PC-3 (cell line): ENCODE results near the gene RTN4RL1. TPM values are rescaled to one million over a fixed set of nuclear protein-coding genes. Genes with fewer than 3 reads are reported as not detected.

Experiments used
- ATAC-seq: fragments of 200-7000 bp; cut with Tn5 transposase; 2 replicates; pipeline ENCODE4 v1.9.1; 2020; ENCODE audit warnings: mild to moderate bottlenecking, moderate library complexity
- BruUV-seq: library from RNA; stranded (reverse); fragments of 400-500 nt; replicated peaks from 2 replicates; lab custom pipeline; 2021; lab: Mats Ljungman, UMichigan
- CTCF ChIA-PET: fragments of 300-600 bp; sonication (Branson Sonifier 250); formaldehyde crosslinking; loops from one replicate; lab custom pipeline; 2022; ENCODE audit warnings: antibody characterized with exemption; lab: Charles Lee
- POLR2A ChIA-PET: fragments of 300-600 bp; sonication (Branson Sonifier 250); formaldehyde crosslinking; loops from one replicate; lab custom pipeline; 2022; ENCODE audit warnings: antibody characterized with exemption; ENCODE audit not compliant: unreplicated experiment; lab: Charles Lee
- DNase-seq: peaks from one replicate; pipeline ENCODE4 v3.0.0-alpha.2; 2015
- H2AFZ ChIP-seq: fragments of 300-600 bp; sonication (generic); 2 replicates; pipeline ENCODE4 v1.6.0; 2016; ENCODE audit warnings: antibody characterized with exemption, low read length
- H3F3A ChIP-seq: fragments of 300-600 bp; sonication (generic); one replicate; pipeline ENCODE4 v1.6.0; 2017; ENCODE audit warnings: antibody characterized with exemption, low read length, control low read depth, mild to moderate bottlenecking; ENCODE audit not compliant: unreplicated experiment
- H3K27ac ChIP-seq: fragments of 300-600 bp; sonication (generic); 2 replicates; pipeline ENCODE4 v1.5.1; 2016; ENCODE audit warnings: mild to moderate bottlenecking, low read length
- H3K27me3 ChIP-seq: fragments of 300-600 bp; sonication (generic); 2 replicates; pipeline ENCODE4 v1.6.1; 2016; ENCODE audit warnings: low read length, mixed read lengths
- H3K36me3 ChIP-seq: fragments of 300-600 bp; sonication (generic); 2 replicates; pipeline ENCODE4 v1.6.1; 2016; ENCODE audit warnings: low read depth, mixed run types, low read length, mixed read lengths
- H3K4me1 ChIP-seq: fragments of 300-600 bp; sonication (generic); 2 replicates; pipeline ENCODE4 v1.5.1; 2016; ENCODE audit warnings: low read length; ENCODE audit not compliant: insufficient read depth
- H3K4me2 ChIP-seq: fragments of 300-600 bp; sonication (generic); 2 replicates; pipeline ENCODE4 v1.6.0; 2016; ENCODE audit warnings: low read length
- H3K4me3 ChIP-seq: fragments of 300-600 bp; sonication (generic); 2 replicates; pipeline ENCODE4 v1.5.1; 2016; ENCODE audit warnings: mild to moderate bottlenecking, low read length, mixed read lengths
- H3K79me2 ChIP-seq: fragments of 300-600 bp; sonication (generic); 2 replicates; pipeline ENCODE4 v1.6.1; 2017; ENCODE audit warnings: low read length, mixed read lengths
- H3K9ac ChIP-seq: fragments of 300-600 bp; sonication (generic); 2 replicates; pipeline ENCODE4 v1.6.0; 2016; ENCODE audit warnings: mild to moderate bottlenecking, low read length
- H3K9me2 ChIP-seq: fragments of 300-600 bp; sonication (generic); replicated peaks from 2 replicates; pipeline ENCODE4 v1.6.1; 2016; ENCODE audit warnings: mixed run types, low read length, mixed read lengths
- H3K9me3 ChIP-seq: fragments of 300-600 bp; sonication (generic); 2 replicates; pipeline ENCODE4 v1.6.1; 2016; ENCODE audit warnings: low read length, mixed read lengths
- H4K20me1 ChIP-seq: fragments of 300-600 bp; sonication (generic); 2 replicates; pipeline ENCODE4 v1.6.1; 2016; ENCODE audit warnings: low read length, mixed read lengths
- CTCF ChIP-seq: fragments of 300-600 bp; sonication (generic); conservative IDR thresholded peaks from 2 replicates; pipeline ENCODE4 v1.5.1; 2017; ENCODE audit warnings: antibody characterized with exemption, low read depth, mild to moderate bottlenecking, low read length
- EZH2 ChIP-seq: fragments of 300-600 bp; sonication (generic); IDR thresholded peaks from one replicate; pipeline ENCODE4 v1.6.1; 2017; ENCODE audit warnings: antibody characterized with exemption, mild to moderate bottlenecking, low read length; ENCODE audit not compliant: unreplicated experiment
- EZH2phosphoT487 ChIP-seq: fragments of 300-600 bp; sonication (generic); IDR thresholded peaks from 2 replicates; pipeline ENCODE4 v1.6.1; 2018; ENCODE audit warnings: mild to moderate bottlenecking, antibody characterized with exemption, low read length, borderline replicate concordance
- intact Hi-C: fragments of 100-400 bp; cut with micrococcal nuclease; formaldehyde crosslinking; loops from 2 replicates; pipeline ENCODE4 v1.9.0; 2023
- total RNA-seq: library from RNA; depleted of rRNA; stranded (reverse); fragments of >200 nt; gene quantifications from 2 replicates; pipeline ENCODE4 v1.2.3, GENCODE V29; 2014

Gene RTN4RL1
- total RNA-seq, 1 experiment from 2014 or later, result 6.9 TPM

DNA sequence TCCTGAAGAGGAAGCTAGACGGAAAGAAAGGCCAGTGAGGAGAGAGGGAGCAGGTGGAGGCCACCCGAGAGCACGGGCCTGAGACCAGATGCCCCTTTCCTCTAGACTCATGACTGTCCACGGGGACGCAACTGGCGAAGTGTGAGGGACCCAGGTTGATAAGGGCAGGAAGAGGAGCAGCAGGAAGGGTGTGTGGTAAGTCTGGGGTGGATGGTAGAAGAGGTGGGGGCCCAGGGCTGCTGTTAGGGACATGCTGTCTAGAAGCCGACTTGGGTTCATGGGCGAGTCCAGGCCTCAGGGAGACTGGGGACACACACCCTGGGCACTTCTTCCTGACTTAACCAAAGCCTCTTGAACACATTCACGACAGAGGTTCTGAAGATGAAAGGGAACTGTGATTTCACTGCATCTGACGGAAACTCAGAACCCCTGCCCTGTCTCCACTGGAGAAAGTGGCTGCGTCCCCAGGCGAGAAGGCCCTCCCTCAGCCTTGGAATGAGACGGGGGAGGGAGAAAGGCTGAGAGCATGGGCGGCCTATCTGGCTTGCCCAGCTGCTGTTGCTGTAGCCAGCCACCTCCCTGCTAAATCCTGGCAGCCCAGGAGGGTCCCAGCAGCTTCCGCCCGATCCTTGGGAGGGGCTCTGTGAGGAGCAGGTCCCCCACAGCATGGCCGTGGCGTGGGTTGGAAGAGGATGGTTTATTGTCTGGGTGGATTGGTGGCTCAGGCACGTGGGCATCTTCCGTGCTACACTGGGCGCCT lies 35.7 kb upstream of the RTN4RL1 start:
- H3K27me3 ChIP-seq, result no peaks in the 10 kb centered on the region
- H3K9me3 ChIP-seq, result no peaks in the 10 kb centered on the region
- H3K4me3 ChIP-seq, result no peak overlapping the region
- no peak overlapping the region for H3K27ac ChIP-seq
- no peak overlapping the region for H3K4me2 ChIP-seq
- ATAC-seq (no peak), DNase-seq (no peak)
- no TSS peak for BruUV-seq
- H3K4me1 ChIP-seq, result no peaks in the 10 kb centered on the region
- ChIA-PET POLR2A (no interaction called here), CTCF (no interaction called here)
- no peaks in the 10 kb centered on the region for H3K79me2 ChIP-seq
- H3K9me2 ChIP-seq, result no peaks in the 10 kb centered on the region
- no peaks in the 10 kb centered on the region for H3F3A ChIP-seq
- no peak for TF ChIP-seq EZH2phosphoT487
- no peak for TF ChIP-seq EZH2
- TF ChIP-seq CTCF, result no peak
- H4K20me1 ChIP-seq, result no peaks in the 10 kb centered on the region
- intact Hi-C loops, result no loop called here
- H3K36me3 ChIP-seq, result no peaks in the 10 kb centered on the region
- H2AFZ ChIP-seq, result no peak overlapping the region
- no peak overlapping the region for H3K9ac ChIP-seq

- Histone ChIP-seq H3K9me2 (no peaks in the 10 kb centered on the region), H3K4me3 (no peak overlapping the region), H3K27ac (no peak overlapping the region), H4K20me1 (no peaks in the 10 kb centered on the region), H3K4me2 (no peak overlapping the region), H3K36me3 (no peaks in the 10 kb centered on the region), H3K9ac (no peak overlapping the region), H3K9me3 (no peaks in the 10 kb centered on the region), H3K4me1 (no peaks in the 10 kb centered on the region), H3K79me2 (no peaks in the 10 kb centered on the region), H2AFZ (no peak overlapping the region), H3K27me3 (no peaks in the 10 kb centered on the region), H3F3A (no peaks in the 10 kb centered on the region)
- intact Hi-C loops, result no loop called here
- TF ChIP-seq EZH2phosphoT487, result no peak
- TF ChIP-seq CTCF, result no peak
- no peak for TF ChIP-seq EZH2
- ATAC-seq, result no peak
- ChIA-PET CTCF (no interaction called here), POLR2A (no interaction called here)
- no TSS peak for BruUV-seq
- DNase-seq, result no peak
Observed at GRCh38 chr17:2060385-2060658, 35.2 kb upstream of the RTN4RL1 start.
